ENCODE measurements around the gene SSBP3. TPM values are rescaled to one million over a fixed set of nuclear protein-coding genes. Genes with fewer than 3 reads are reported as not detected.

Gene SSBP3
- total and polyA plus RNA-seq, 4 donors, result 7.7 to 24.7 (median 17.3) TPM

GRCh38 chr1:54252371-54252936 lies 153.7 kb downstream of the SSBP3 start:
- Histone ChIP-seq H3K4me1 (ENCODE audit: control insufficient read depth in 4 of 4, insufficient read depth in 4 of 4, low read length in 3 of 4) (no peaks in the 10 kb centered on the region), H3K9ac (ENCODE audit: low read depth in 1 of 2, low read length in 2 of 2) (no peak overlapping the region), H3K27ac (ENCODE audit: low read depth in 1 of 2, low read length in 2 of 2) (no peak overlapping the region), H3K27me3 (ENCODE audit: control insufficient read depth in 4 of 4, insufficient read depth in 4 of 4, low read length in 3 of 4) (no peaks in the 10 kb centered on the region), H3K36me3 (ENCODE audit: control insufficient read depth in 4 of 4, insufficient read depth in 3 of 4, low read depth in 1 of 4, low read length in 3 of 4) (peaks cover 0 to 26% (median 4%) of the 10 kb centered on the region in 4 donors), H3K9me3 (ENCODE audit: control insufficient read depth in 4 of 4, low read length in 3 of 4) (no peaks in the 10 kb centered on the region), H3K4me3 (ENCODE audit: low read depth in 1 of 3, low read length in 3 of 3) (no peak overlapping the region)
- WGBS, result 86% methylated on average over 11 of the region's 11 CpGs
- no peak for TF ChIP-seq GABPA (IDR thresholded peaks at IDR 0.05 in 1 of 2, conservative IDR thresholded peaks at IDR 0.05 in 1 of 2)
- TF ChIP-seq, protein P1, sequence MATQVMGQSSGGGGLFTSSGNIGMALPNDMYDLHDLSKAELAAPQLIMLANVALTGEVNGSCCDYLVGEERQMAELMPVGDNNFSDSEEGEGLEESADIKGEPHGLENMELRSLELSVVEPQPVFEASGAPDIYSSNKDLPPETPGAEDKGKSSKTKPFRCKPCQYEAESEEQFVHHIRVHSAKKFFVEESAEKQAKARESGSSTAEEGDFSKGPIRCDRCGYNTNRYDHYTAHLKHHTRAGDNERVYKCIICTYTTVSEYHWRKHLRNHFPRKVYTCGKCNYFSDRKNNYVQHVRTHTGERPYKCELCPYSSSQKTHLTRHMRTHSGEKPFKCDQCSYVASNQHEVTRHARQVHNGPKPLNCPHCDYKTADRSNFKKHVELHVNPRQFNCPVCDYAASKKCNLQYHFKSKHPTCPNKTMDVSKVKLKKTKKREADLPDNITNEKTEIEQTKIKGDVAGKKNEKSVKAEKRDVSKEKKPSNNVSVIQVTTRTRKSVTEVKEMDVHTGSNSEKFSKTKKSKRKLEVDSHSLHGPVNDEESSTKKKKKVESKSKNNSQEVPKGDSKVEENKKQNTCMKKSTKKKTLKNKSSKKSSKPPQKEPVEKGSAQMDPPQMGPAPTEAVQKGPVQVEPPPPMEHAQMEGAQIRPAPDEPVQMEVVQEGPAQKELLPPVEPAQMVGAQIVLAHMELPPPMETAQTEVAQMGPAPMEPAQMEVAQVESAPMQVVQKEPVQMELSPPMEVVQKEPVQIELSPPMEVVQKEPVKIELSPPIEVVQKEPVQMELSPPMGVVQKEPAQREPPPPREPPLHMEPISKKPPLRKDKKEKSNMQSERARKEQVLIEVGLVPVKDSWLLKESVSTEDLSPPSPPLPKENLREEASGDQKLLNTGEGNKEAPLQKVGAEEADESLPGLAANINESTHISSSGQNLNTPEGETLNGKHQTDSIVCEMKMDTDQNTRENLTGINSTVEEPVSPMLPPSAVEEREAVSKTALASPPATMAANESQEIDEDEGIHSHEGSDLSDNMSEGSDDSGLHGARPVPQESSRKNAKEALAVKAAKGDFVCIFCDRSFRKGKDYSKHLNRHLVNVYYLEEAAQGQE (IDR thresholded peaks at IDR 0.05), result no peak
- TF ChIP-seq, protein P2, sequence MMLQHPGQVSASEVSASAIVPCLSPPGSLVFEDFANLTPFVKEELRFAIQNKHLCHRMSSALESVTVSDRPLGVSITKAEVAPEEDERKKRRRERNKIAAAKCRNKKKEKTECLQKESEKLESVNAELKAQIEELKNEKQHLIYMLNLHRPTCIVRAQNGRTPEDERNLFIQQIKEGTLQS (IDR thresholded peaks at IDR 0.05), result no peak
- TF ChIP-seq FOXA2 (IDR thresholded peaks at IDR 0.05), result no peak
- no peak for TF ChIP-seq RXRA (IDR thresholded peaks at IDR 0.05)
- TF ChIP-seq RAD21 (IDR thresholded peaks at IDR 0.05), result no peak
- TF ChIP-seq JUND (IDR thresholded peaks at IDR 0.05), result no peak
- no peak for TF ChIP-seq HNF4G (IDR thresholded peaks at IDR 0.05)
- TF ChIP-seq, protein P3, sequence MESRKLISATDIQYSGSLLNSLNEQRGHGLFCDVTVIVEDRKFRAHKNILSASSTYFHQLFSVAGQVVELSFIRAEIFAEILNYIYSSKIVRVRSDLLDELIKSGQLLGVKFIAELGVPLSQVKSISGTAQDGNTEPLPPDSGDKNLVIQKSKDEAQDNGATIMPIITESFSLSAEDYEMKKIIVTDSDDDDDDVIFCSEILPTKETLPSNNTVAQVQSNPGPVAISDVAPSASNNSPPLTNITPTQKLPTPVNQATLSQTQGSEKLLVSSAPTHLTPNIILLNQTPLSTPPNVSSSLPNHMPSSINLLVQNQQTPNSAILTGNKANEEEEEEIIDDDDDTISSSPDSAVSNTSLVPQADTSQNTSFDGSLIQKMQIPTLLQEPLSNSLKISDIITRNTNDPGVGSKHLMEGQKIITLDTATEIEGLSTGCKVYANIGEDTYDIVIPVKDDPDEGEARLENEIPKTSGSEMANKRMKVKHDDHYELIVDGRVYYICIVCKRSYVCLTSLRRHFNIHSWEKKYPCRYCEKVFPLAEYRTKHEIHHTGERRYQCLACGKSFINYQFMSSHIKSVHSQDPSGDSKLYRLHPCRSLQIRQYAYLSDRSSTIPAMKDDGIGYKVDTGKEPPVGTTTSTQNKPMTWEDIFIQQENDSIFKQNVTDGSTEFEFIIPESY (IDR thresholded peaks at IDR 0.05), result no peak
- TF ChIP-seq CTCF (IDR thresholded peaks at IDR 0.05; ENCODE audit: low read depth, low read length, missing input control), result no peak
- no peak for TF ChIP-seq SP1 (IDR thresholded peaks at IDR 0.05)
- no peak for DNase-seq (ENCODE audit: low spot score)

DNA sequence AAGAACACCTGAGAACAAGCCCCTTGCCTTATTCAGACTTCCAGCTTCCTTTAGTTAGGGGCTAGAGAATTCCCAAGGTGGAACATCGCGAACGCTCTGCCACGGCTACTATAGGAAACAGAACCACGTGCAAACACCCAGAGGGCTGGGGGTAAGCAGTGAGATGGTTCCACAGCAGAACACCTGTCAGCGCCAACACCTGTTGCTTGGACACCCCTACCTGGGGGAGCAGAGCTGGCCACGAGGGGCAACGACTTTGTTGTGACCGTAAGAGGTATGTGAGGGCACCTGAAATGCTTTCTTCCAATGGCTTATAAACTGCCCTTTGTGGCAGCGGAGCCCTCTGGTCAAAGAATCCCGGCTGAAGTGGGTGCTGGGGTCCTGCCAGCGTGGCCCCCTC lies 155.5 kb downstream of the SSBP3 start:
- no peaks in the 10 kb centered on the region for H3K27me3 ChIP-seq (ENCODE audit: control insufficient read depth in 4 of 4, insufficient read depth in 4 of 4, low read length in 3 of 4)
- WGBS, result 96% methylated on average over 12 of the region's 12 CpGs
- no peak overlapping the region for H3K9ac ChIP-seq (ENCODE audit: low read depth in 1 of 2, low read length in 2 of 2)
- DNase-seq (ENCODE audit: low spot score), result no peak
- no peaks in the 10 kb centered on the region for H3K9me3 ChIP-seq (ENCODE audit: control insufficient read depth in 4 of 4, low read length in 3 of 4)
- H3K36me3 ChIP-seq (ENCODE audit: control insufficient read depth in 4 of 4, insufficient read depth in 3 of 4, low read depth in 1 of 4, low read length in 3 of 4), result peaks cover 0 to 33% (median 4%) of the 10 kb centered on the region in 4 donors
- H3K27ac ChIP-seq (ENCODE audit: low read depth in 1 of 2, low read length in 2 of 2), result no peak overlapping the region
- H3K4me1 ChIP-seq (ENCODE audit: control insufficient read depth in 4 of 4, insufficient read depth in 4 of 4, low read length in 3 of 4), result no peaks in the 10 kb centered on the region
- no peak overlapping the region for H3K4me3 ChIP-seq (ENCODE audit: low read depth in 1 of 3, low read length in 3 of 3)
- TF ChIP-seq, protein P1 (IDR thresholded peaks at IDR 0.05), result no peak
- no peak for TF ChIP-seq HNF4A (conservative IDR thresholded peaks at IDR 0.05)
- TF ChIP-seq RAD21 (IDR thresholded peaks at IDR 0.05), result no peak
- no peak for TF ChIP-seq SP1 (IDR thresholded peaks at IDR 0.05)
- TF ChIP-seq, protein P3 (IDR thresholded peaks at IDR 0.05), result no peak
- no peak for TF ChIP-seq HNF4G (IDR thresholded peaks at IDR 0.05)
- no peak for TF ChIP-seq RXRA (IDR thresholded peaks at IDR 0.05)
- no peak for TF ChIP-seq FOXA2 (IDR thresholded peaks at IDR 0.05)
- no peak for TF ChIP-seq TAF1 (conservative IDR thresholded peaks at IDR 0.05)
- no peak for TF ChIP-seq MAX (IDR thresholded peaks at IDR 0.05)
- TF ChIP-seq GABPA (IDR thresholded peaks at IDR 0.05 in 1 of 2, conservative IDR thresholded peaks at IDR 0.05 in 1 of 2), result no peak
- TF ChIP-seq YY1 (IDR thresholded peaks at IDR 0.05), result no peak
- TF ChIP-seq EGR1 (IDR thresholded peaks at IDR 0.05; ENCODE audit: low read depth in 2 of 2), result no peak
- TF ChIP-seq, protein P2 (IDR thresholded peaks at IDR 0.05), result no peak
- no peak for TF ChIP-seq JUND (IDR thresholded peaks at IDR 0.05)

Data from liver (tissue), 9 donors.